ENCODE data around the gene NPLOC4.

The NPLOC4 gene

DNA sequence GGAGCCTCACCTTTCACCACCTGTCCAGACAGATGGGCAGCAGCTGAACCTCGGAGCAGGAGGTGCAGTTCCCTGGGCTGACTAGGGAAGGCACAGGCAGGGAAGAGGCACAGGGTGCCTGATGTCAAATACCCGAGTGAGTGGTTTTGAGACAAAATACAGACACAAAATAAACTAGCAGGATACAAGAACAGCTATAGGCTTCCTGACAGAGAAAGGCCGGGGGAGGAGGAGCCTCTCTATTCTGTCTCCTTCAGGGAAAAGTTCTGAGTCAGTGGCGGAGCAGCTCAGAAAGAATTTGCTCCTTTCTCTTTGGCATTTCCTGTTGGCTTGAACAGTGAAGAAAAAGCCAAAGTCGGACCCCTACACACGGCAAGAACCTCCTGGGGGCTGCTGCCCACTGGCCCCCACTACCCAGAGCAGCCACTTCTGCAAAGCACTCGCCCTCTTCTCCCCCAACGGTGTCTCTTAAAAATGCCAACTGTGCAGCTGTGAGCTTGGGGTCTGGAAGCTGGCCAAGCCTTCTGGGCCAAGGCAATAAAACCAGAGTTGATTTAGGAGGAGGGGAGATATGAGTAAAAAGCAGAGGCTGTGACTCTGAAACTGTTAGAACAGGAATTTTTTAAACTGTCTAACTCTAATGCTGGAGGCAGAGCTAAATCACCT lies 70.3 kb downstream of the NPLOC4 start:
- no peak for DNase-seq (ENCODE audit: low read depth)

DNA sequence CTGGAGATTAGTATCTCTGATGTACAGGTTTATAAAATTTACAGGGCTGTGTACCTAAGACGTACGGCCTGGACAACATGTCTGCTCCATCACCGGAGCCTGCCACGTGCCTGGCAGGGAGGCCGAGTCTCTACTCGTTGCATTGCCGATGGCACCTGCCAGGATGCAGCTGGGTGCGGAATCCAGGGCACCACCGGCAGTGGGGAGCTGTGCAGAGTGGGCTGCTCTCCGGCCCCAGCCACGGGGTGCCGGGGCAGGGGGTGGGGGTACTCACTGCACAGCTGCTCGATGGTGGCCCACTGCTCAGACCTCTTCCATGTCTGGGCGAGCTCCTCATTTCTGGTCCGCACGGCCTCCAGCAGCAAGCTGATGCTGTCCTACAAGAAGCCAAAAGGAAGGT lies 71.7 kb downstream of the NPLOC4 start:
- DNase-seq (ENCODE audit: low read depth) = no peak

DNA sequence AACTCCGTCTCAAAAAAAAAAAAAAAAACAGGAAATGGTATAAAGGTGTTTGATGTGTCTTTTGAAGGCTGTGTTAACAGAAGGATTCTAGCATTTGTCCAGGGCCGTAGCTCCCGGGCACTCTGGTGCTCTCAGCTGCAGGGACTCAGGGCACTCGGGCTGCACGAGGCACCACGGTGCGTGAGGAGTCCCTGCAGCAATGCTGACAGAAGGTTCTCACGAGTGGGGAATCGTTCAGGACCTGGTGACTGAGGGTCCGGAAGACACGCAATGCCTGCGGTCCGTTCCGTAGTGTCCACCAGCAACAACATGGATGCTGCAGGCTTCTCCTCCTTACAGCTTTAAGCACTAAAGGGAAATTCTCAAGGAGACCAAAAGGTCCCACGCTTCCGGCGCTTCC lies 72.1 kb downstream of the NPLOC4 start:
- no peak for DNase-seq (ENCODE audit: low read depth)

DNA sequence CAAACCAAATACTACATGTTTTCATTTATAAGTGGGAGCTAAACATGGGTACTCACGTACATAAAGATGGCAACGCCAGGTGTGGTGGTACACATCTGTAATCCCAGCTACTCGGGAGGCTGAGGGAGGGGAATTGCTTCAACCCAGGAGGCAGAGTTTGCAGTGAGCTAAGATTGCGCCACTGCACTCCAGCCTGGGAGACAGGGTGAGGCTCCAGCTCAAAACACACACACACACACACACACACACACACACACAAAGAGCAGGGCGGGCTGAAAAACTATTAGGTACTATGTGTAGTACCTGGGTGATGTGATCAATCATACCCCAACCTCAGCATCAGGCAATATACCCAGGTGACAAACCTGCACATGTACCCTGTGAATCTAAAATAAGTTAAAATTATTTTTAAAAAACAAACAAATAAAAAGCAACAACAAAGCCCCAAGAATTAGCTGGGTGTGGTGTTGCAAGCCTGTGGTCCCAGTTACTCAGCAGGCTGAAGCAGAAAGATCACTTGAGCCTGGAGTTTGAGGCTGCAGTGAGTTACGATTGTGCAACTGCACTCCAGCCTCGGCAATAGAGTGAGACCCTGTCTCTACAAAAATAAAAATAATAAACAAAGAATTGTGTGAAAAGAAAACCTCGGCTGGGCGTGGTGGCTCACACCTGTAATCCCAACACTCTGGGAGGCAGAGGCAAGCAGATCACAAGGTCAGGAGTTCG lies 72.9 kb downstream of the NPLOC4 start:
- DNase-seq (ENCODE audit: low read depth) = no peak

DNA sequence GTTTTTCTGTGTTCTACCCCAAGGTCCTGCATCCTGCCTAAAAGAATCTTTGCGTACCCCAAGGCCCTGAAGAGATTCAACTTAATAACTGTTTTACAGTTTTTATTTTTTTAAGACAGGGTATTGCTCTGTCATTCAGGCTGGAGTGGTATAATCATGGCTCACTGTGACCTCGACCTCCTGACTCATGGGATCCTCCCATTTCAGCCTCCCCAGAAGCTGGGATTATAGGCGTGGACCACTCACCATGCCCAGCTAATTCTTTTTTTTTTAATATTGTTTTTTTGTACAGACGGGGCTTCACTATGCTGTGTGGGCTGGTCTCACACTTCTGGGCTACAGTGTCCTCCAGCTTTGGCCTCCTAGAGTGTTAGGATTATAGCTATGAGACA lies 75.4 kb downstream of the NPLOC4 start:
- no peak for DNase-seq (ENCODE audit: low read depth)

DNA sequence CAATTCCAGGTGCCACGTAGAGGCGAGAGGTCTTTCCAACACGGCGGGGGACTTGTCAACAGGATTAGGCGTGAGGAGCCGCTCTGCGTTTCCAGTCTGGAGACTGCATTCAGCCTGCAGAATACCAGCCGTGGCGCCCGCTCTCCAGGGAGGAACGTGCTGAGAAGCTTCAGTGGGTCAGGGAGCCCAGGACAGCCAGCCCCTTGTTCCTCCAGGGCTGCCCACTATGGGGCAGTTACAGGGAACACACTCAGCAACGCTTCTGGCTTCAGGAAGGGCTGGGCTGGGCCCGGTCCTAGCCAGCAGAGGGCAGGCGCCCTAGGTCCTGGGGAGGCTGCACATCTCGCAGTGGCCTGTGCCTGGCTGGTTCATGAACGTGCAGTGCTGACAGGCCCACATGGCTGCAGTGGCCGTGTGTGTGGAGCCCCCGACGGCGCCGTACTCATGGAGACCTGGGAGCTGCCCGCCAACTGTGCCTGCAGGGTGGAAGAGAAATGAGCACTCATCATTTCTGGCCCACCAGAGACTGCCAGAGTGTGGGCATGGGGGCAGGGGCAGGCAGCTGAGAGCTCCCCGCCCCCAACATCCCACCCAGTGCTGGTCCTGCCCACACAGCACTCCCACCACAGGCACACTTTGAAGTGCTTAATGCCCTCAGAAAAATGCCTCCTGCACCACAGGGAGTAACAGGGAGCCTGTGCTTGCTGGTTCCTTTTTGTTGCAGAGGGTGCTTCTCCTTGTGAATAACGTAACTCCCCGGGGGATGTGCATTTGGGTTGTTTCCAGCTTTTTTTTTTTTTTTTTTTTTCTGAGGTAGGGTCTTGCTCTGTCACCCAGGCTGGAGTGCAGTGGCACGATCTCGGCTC lies 77.7 kb downstream of the NPLOC4 start:
- no peak for DNase-seq (ENCODE audit: low read depth)

DNA sequence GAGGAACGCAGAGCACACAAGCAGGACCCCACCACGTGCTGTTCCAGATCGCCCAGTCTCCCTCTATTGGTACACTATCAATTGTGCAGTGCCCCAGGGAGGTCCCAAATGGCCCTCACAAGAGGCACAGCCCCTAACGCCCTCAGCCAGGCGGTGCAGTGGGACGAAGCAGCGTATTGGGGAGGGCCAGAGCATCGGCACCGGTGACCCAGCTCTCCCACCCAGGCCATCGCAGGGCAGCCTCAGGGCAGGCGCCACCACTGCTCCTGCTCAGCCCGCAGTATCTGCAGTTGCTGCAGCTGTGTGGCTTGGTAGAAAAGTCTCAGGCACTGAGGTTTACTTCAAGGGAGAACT lies 78.8 kb downstream of the NPLOC4 start:
- DNase-seq (ENCODE audit: low read depth) = no peak

DNA sequence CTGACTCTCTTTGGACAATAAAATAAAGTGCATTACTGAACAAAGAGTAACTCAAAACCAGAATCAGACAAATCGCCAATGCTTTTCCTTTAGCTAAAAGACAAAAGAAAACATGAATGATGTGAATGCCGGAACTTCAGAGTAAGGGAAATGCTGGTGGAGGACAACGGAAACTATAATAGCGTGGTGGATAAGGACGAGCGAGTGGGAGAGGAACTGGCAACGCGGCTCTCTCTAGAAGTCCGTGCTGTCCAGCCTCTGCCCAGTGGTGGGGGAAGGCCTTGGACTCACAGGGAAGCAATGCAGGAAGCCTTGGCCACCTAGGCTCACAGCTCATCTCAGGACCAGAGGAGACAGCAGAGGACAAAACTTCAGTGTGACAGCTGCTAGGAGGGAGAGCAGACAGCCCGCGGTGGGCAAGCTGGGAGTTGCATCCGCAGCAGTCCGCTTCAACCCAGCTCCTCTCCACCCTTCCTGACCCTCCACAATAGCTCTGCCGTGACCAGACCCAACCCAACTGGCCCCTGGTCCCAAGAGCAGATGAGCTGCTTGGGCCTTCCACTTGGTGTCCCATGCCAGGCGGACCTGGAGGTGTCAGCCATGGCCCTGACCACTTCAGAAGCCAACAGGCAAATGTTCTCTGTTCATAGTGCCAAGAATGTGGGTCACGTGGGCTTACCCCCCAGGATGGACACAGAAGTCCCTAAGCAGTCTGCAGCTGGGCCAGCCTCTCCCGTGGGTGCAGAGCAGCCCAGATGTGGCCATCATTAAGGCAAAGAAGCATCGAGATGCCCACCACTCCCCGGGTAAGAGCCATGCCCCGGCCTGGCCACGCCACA lies 79.4 kb downstream of the NPLOC4 start:
- DNase-seq (ENCODE audit: low read depth) = no peak

DNA sequence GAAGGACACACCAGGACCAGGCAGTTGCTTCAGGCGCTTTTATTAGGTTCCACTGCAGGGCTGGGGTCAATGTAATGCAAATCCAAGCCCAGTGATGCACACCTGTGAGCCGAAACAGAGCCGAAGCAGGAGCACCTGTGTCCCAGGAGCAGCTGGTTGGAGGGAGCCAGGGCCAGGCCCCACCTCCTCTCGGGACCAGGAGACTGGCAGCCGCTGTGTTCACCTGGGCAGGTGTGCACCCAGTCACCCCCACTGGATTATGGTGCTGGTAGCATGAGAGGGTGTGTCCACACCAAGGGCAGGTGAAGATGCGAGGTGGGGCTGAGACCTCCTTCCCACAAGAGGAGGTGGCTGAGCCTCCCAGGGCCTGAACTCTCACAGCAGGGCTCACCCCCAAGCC lies 80.0 kb downstream of the NPLOC4 start:
- DNase-seq (ENCODE audit: low read depth) = no peak

DNA sequence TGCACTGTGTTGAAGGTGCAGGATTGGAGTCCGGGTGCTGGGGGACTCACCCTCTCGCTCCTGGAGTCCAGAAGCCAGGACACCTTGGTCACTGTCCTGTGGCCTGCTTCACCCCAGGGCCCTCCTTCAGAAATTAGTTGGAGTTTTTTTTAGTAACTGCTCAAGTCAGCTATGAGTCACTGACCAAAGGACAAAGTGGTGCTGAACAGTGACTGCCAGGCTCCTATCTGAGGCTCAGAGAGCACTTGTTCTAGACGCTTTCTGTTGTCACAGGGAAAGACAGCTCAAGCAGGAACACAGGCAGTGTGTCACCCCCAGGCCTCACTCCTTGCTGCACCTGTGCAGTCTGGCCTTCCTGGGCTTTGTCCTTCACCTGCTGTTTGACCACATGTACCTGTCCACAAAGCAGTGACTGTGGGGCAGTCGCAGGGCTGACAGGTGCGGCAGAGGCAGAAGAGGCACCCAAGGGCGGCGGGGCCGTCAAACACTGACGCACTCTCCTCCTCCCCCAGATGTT lies 80.7 kb downstream of the NPLOC4 start:
- DNase-seq (ENCODE audit: low read depth) = no peak

DNA sequence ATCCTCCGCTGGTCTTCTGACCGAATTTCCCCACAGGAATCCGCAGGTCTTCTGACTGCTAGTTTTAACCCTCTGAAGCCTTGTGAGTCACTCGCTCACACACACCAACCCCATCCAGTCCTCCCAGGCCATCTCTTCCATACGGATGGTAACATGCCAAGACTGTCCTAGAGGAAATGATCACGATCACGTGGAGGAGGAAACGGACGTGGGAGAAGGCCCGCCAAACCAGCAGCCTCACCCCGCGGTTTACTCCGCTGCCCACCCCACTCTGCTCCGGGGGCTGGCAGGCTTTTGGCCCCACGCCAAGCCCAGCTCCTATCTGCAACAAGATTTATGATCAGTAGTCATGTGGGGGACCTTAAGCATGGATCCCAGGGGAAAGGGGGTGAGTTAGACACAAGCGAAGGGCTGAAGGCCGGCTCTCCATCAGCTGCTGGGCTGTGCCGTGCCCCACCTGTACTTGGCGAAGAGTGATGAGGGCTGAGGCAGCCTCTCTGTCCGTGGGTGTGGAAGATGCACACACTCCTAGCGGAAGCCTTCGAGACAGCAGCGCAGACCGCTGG lies 83.2 kb downstream of the NPLOC4 start:
- no peak for DNase-seq (ENCODE audit: low read depth)

DNA sequence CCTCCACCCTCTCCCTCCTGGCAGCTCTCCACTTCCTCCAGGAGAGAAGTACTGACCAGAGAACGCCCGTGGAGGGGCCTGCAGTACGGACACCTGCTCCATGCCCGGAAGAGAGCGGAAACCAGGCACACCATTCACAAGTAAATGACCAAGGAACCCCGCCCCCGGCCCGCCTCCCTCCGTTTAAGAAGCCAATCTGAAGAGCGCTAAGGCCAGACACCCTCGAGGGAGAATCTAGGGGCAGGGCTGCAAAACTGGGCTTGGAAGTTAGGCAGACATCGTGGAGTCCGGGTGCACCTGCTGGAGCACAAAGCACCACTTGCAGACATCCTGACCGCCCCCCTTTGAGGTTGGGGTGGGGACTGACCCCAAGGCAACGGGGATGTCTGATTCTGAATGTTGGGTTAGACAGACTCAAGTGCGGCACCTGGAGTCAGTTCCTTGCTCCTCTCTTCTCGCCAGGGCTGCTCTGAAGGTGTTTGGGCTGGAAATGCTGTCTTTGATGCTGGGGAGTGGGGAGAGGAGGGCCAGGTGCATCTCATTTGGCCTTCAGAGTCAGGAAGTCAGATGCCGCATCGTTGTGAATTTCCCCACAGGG lies 83.8 kb downstream of the NPLOC4 start:
- DNase-seq (ENCODE audit: low read depth) = peak; percentile 55

DNA sequence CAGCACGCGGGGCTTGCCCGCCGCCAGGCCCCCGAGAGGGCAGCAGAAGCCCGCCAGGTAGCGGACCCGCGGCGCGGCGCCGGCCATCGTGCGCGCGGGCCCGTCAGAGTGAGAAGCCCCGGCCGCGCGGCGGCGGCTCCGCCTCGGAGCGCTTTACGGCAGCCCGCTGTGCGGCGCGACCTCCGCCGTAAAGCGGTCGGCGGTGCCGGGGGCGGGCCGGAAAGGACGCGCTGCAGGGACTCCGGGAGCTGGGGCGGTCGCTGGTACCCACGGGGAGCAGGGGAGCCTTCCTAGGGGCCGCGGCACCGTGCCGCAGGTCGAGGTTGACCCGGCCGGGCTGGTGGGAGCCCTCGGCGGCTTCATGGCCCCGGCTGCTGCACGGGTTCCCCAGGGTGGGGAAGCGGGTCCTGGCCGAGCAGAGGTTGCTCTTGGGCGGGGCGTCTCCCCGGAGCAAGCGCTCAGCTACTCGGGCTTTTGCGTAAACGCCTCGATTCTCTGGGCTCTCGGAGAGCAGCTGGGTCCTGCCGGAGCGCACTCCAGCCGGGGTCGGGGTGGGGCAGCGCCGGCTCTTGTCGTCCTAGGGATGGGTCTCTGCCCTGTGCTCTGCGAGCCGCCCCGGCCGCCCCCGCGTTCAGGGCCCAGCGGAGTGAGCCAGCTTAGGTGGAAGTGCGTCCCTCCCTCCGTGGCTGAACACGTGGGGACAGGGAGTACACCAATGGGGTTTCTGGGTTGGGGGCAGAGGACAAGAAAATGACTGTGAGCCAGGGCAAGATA lies 84.5 kb downstream of the NPLOC4 start, which contains the start of gene FAAP100:
FAAP100 (minus strand) TSS at position 110 of the 774 bp plus-strand sequence; CDS start at position 87, 23 bp downstream.
- peak; percentile 62 for DNase-seq (ENCODE audit: low read depth)

DNA sequence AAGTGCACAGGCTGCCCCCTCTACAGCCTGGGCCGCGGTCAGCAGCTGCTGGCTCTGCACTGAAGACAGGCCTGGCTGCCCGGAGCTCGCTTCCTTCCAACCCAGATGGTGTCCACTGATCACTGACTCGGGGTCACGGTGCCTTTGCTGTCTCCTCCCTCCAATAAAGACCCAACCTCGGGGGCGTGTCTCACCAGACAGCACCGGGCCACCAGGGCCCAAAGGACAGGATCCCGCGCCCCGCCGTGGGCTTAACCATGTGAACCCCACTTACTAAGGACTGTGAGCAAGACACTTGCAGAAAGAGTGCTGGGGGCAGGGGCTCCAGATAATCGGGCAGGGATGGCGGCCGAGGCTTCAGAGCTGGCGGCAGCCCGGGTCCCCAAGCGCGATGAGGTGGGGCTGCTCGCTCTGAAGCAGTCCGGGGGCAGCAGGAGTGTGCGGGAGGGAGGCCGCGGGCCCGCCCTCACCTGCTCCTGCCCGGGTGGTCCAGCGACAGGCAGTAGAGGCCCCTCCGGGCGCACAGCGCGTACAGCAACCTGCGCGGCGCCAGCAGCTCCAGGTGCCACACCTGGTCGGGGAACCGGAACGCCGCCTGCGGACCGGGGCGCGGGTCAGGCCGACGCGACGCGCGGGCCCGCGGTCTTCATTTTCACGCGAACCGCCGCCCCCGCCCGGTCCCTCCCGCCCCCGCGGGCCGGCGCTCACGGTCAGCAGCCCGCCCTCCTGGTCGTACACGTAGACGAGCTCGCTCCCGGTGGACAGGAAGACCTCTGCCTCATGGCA lies 85.3 kb downstream of the NPLOC4 start:
- DNase-seq (ENCODE audit: low read depth) = no peak

DNA sequence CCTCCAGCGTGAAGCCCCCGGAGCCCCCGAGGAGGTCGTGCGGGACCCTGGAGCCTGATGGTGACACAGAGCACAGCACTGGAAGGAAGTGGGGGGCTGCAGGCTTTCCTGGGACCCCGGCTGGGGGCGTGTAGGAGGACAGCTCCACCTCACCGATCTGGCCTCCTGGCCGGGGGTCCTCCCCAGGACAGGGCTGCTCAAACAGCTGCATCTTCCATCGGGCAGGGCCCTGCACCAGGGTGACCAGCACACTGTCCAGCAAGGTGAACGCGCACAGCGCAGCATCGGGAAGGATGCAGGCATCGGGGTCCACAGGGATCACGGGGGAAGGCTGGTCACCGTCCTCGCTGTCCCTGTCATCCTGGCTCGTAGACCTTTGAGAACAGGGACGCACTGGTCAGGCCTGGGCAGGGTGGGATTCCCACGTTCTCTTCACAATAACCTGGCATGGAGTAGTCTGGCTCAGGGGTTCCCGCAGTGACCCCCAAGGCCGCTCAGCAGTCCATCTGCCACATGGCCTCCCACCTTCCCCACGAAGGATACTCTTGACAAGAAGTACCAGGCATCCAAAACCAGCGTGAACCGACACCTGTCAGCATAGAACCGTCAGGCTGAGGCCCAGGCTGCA lies 86.0 kb downstream of the NPLOC4 start:
- DNase-seq (ENCODE audit: low read depth) = no peak

DNA sequence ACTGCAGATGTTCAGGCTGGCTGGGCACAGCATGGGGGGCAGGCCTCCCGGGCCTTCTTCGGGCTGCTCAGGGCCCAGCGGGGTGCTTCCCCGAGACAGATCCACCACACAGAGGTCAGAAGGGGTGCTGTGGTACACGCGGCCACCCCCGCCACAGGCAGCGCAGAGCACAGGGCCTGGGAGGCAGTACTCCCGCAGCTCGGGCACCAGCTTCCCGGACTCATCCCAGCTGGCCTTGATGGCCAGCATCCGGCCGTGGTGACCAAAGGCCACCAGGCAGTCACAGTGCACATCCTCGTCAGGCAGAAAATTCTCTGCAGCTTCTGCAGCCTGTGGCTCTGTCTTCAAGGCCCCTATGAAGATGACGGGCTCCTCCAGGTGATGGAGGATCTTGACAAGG lies 86.6 kb downstream of the NPLOC4 start:
- no peak for DNase-seq (ENCODE audit: low read depth)

DNA sequence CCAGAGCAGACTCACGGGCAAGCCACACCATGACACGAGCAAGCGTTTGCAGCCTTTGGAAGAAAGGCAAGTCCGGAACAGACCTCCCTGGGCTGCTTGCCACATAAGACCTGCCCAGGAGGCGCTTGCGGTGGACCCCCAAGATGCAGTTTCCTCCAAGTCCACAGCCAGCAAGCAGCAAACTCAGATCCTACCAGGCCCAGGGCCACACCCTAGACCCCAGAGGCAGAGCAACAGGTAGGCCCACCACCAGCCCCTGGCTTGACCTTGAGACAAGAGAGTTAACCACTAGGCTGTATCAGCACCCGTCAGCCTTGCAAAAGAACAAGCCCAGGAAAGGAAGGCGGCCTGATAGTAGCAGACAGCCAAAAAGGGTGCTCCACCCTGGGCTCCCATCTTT lies 87.1 kb downstream of the NPLOC4 start:
- no peak for DNase-seq (ENCODE audit: low read depth)

DNA sequence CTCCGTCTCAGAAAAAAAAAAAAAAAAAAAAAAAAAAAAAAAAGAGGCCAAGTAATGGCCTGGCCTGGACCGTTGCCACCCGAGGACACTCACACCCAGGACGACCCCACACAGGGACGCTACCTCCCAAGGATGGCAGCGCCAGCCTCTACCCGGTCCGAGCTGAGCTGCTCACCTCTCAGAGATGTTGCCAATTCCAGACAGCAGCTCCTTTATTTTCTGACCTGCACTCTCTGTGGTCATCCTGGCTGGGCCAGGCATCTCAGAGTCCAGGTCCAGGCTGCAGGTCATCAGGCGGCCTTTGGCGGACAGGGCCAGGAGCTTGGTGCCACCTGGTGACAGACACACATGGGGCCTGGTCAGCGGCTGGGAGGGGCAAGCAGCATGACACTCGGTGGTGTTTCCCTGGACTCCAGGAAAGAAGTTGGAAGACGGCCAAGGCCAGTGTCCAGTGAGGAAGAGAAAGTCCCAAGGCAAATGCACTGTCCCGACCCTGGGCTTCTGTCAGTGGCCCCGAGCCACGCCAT lies 87.8 kb downstream of the NPLOC4 start:
- DNase-seq (ENCODE audit: low read depth) = no peak

DNA sequence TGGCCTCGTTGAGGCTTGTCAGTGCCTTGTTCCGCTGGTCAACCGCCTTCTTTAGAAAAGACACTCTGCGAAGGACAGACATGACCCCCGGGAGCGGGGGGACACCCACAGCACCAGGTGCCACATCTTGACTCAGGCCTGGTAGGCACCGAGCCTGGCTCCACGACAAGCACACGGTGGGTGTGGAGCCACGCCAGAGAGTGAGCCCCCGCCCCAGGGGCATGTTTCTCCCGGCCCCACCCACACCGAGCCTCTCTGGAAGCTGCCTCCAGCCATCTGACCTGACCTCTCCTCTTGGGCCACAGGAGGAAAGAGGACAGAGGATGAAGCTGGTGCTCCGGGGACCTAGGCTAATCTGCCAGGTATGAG lies 89.3 kb downstream of the NPLOC4 start:
- DNase-seq (ENCODE audit: low read depth) = no peak

Data from stimulated activated CD8-positive, alpha-beta memory T cell treated with anti-CD3 and anti-CD28 coated beads, Interleukin-7, amount 100 ng/mL, for 24 hours (primary cell).